GM12878 (cell line): ENCODE results near the gene RCL1.

Source experiments
- CREB1 ChIP-seq: IDR thresholded peaks from 2 replicates; pipeline ENCODE4 v1.6.1; 2012; ENCODE audit warnings: low read depth, mild to moderate bottlenecking, inconsistent platforms
- CTCF ChIP-seq, 3 experiments: IDR thresholded peaks in 2 of 3; conservative IDR thresholded peaks in 1 of 3; 2 replicates each; pipeline ENCODE4 v1.5.1; 2011; ENCODE audit warnings: low read depth in 3 of 3, low read length in 3 of 3, mild to moderate bottlenecking in 3 of 3, control low read depth in 2 of 3, moderate library complexity in 2 of 3, inconsistent platforms in 1 of 3, mixed read lengths in 1 of 3; ENCODE audit not compliant: control insufficient read depth in 2 of 3, insufficient read depth in 1 of 3; ENCODE audit errors: extremely low read depth in 1 of 3
- EP300 ChIP-seq, 2 experiments: fragments of 150-350 bp in 1 of 2; IDR thresholded peaks; 2 replicates each; pipeline ENCODE4 v1.6.1; 2011 to 2012; ENCODE audit warnings: low read depth in 2 of 2, low read length in 2 of 2, borderline replicate concordance in 1 of 2, improper control_type of control experiment in 1 of 2, inconsistent platforms in 1 of 2; ENCODE audit not compliant: control insufficient read depth in 1 of 2
- ESRRA ChIP-seq: IDR thresholded peaks from 2 replicates; pipeline ENCODE4 v1.6.1; 2012; ENCODE audit warnings: mild to moderate bottlenecking, low read length, improper control_type of control experiment
- MYC ChIP-seq: IDR thresholded peaks from 2 replicates; pipeline ENCODE4 v1.6.1; 2011; ENCODE audit warnings: mild to moderate bottlenecking, low read length, moderate library complexity, inconsistent platforms; ENCODE audit not compliant: insufficient read depth, insufficient replicate concordance, insufficient read length, severe bottlenecking
- POLR2A ChIP-seq: IDR thresholded peaks from 2 replicates; pipeline ENCODE4 v1.6.1; 2011; ENCODE audit warnings: low read depth, mild to moderate bottlenecking, low read length
- POLR2AphosphoS5 ChIP-seq: IDR thresholded peaks from 2 replicates; pipeline ENCODE4 v1.6.1; 2011; ENCODE audit warnings: mild to moderate bottlenecking, low read length, inconsistent platforms
- RAD21 ChIP-seq: IDR thresholded peaks from 2 replicates; pipeline ENCODE4 v1.6.1; 2011; ENCODE audit warnings: mild to moderate bottlenecking, low read depth, low read length, moderate library complexity; ENCODE audit not compliant: insufficient read depth
- RB1 ChIP-seq: fragments of 450-650 bp; formaldehyde crosslinking; IDR thresholded peaks from 2 replicates; pipeline ENCODE4 v1.6.1; 2017; ENCODE audit warnings: mild to moderate bottlenecking, borderline replicate concordance
- RFX5 ChIP-seq: IDR thresholded peaks from 2 replicates; pipeline ENCODE4 v1.6.1; 2011; ENCODE audit warnings: low read depth, low read length, improper control_type of control experiment
- SMAD1 ChIP-seq: fragments of 450-650 bp; IDR thresholded peaks from 2 replicates; pipeline ENCODE4 v1.6.1; 2018; ENCODE audit warnings: mild to moderate bottlenecking, low read depth; ENCODE audit not compliant: partially characterized antibody
- TF ChIP-seq, protein P1 (sequence below): fragments of 450-650 bp; IDR thresholded peaks from 2 replicates; pipeline ENCODE4 v1.6.1; 2018; ENCODE audit warnings: borderline replicate concordance, mild to moderate bottlenecking; ENCODE audit not compliant: partially characterized antibody
- TF ChIP-seq, protein P2 (sequence below): IDR thresholded peaks from 2 replicates; pipeline ENCODE4 v1.6.1; 2011; ENCODE audit warnings: low read depth, low read length, improper control_type of control experiment, borderline replicate concordance

- no peak for TF ChIP-seq POLR2AphosphoS5
- TF ChIP-seq RB1, result no peak
- no peak for TF ChIP-seq CTCF (IDR thresholded peaks at IDR 0.05 in 2 of 3, conservative IDR thresholded peaks at IDR 0.05 in 1 of 3; ENCODE audit: control insufficient read depth in 2 of 3, extremely low read depth in 1 of 3, insufficient read depth in 1 of 3, low read depth in 3 of 3, low read length in 3 of 3)
- TF ChIP-seq RFX5, result no peak
- TF ChIP-seq POLR2A, result no peak
- TF ChIP-seq RAD21, result no peak
- no peak for TF ChIP-seq ESRRA
- TF ChIP-seq SMAD1, result no peak
- TF ChIP-seq, protein P1, sequence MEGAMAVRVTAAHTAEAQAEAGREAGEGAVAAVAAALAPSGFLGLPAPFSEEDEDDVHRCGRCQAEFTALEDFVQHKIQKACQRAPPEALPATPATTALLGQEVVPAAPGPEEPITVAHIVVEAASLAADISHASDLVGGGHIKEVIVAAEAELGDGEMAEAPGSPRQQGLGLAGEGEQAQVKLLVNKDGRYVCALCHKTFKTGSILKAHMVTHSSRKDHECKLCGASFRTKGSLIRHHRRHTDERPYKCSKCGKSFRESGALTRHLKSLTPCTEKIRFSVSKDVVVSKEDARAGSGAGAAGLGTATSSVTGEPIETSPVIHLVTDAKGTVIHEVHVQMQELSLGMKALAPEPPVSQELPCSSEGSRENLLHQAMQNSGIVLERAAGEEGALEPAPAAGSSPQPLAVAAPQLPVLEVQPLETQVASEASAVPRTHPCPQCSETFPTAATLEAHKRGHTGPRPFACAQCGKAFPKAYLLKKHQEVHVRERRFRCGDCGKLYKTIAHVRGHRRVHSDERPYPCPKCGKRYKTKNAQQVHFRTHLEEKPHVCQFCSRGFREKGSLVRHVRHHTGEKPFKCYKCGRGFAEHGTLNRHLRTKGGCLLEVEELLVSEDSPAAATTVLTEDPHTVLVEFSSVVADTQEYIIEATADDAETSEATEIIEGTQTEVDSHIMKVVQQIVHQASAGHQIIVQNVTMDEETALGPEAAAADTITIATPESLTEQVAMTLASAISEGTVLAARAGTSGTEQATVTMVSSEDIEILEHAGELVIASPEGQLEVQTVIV, result no peak
- TF ChIP-seq, protein P2, sequence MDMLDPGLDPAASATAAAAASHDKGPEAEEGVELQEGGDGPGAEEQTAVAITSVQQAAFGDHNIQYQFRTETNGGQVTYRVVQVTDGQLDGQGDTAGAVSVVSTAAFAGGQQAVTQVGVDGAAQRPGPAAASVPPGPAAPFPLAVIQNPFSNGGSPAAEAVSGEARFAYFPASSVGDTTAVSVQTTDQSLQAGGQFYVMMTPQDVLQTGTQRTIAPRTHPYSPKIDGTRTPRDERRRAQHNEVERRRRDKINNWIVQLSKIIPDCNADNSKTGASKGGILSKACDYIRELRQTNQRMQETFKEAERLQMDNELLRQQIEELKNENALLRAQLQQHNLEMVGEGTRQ, result no peak
- no peak for TF ChIP-seq CREB1
- no peak for TF ChIP-seq MYC
- no peak for TF ChIP-seq EP300 (IDR thresholded peaks at IDR 0.05; ENCODE audit: borderline replicate concordance in 1 of 2, control insufficient read depth in 1 of 2, low read depth in 2 of 2, low read length in 2 of 2)
These were observed 71.5 kb downstream of the RCL1 start for GRCh38 chr9:4864234-4864661.
